PC-9 (cell line): ENCODE results near the gene KCNK10. TPM values are rescaled to one million over a fixed set of nuclear protein-coding genes. Genes with fewer than 3 reads are reported as not detected.

Source experiments
- BruUV-seq: library from RNA; stranded (reverse); fragments of 400-500 nt; replicated peaks from 2 replicates; lab custom pipeline; 2021; lab: Mats Ljungman, UMichigan
- CTCF ChIA-PET: fragments of 300-600 bp; sonication (Branson Sonifier 250); formaldehyde crosslinking; loops from one replicate; lab custom pipeline; 2022; ENCODE audit warnings: antibody characterized with exemption; lab: Charles Lee
- POLR2A ChIA-PET: fragments of 300-600 bp; sonication (Branson Sonifier 250); formaldehyde crosslinking; loops from one replicate; lab custom pipeline; 2022; ENCODE audit warnings: antibody characterized with exemption; ENCODE audit not compliant: unreplicated experiment; lab: Charles Lee
- DNase-seq, 2 experiments: peaks; one replicate each; pipeline versions ENCODE4 v3.0.0 to v3.0.0-alpha.2; 2015 to 2022; ENCODE audit warnings: mixed read lengths in 1 of 2
- H2AFZ ChIP-seq: fragments of 200-600 bp; sonication (generic); 2 replicates; pipeline ENCODE4 v1.8.1; 2017; ENCODE audit warnings: antibody characterized with exemption
- H3F3A ChIP-seq: fragments of 200-600 bp; sonication (generic); 2 replicates; pipeline ENCODE4 v1.8.1; 2017; ENCODE audit warnings: antibody characterized with exemption, mild to moderate bottlenecking, low read depth; ENCODE audit not compliant: insufficient read depth
- H3K27ac ChIP-seq: fragments of 200-600 bp; sonication (generic); 2 replicates; pipeline ENCODE4 v1.6.1; 2016; ENCODE audit warnings: mixed run types
- H3K27me3 ChIP-seq: fragments of 200-600 bp; sonication (generic); 2 replicates; pipeline ENCODE4 v1.6.1; 2016; ENCODE audit warnings: low read depth, mixed run types; ENCODE audit not compliant: insufficient read depth
- H3K36me3 ChIP-seq: fragments of 200-600 bp; sonication (generic); 2 replicates; pipeline ENCODE4 v1.6.1; 2016; ENCODE audit warnings: low read depth, mixed run types
- H3K4me1 ChIP-seq: fragments of 200-600 bp; sonication (generic); replicated peaks from 2 replicates; pipeline ENCODE4 v1.6.1; 2016; ENCODE audit warnings: mixed run types; ENCODE audit not compliant: insufficient read depth
- H3K4me2 ChIP-seq: fragments of 200-600 bp; sonication (generic); 2 replicates; pipeline ENCODE4 v1.6.1; 2017; ENCODE audit warnings: mixed run types
- H3K4me3 ChIP-seq: fragments of 200-600 bp; sonication (generic); 2 replicates; pipeline ENCODE4 v1.6.1; 2016; ENCODE audit warnings: mixed run types
- H3K79me2 ChIP-seq: fragments of 200-600 bp; sonication (generic); 2 replicates; pipeline ENCODE4 v1.6.1; 2017; ENCODE audit warnings: low read depth, mixed run types
- H3K9me2 ChIP-seq: fragments of 200-600 bp; sonication (generic); 2 replicates; pipeline ENCODE4 v1.8.1; 2017; ENCODE audit warnings: mild to moderate bottlenecking; ENCODE audit not compliant: insufficient read depth
- H3K9me3 ChIP-seq: fragments of 200-600 bp; sonication (generic); 2 replicates; pipeline ENCODE4 v1.8.1; 2016; ENCODE audit warnings: low read depth; ENCODE audit not compliant: insufficient read depth
- H4K20me1 ChIP-seq: fragments of 200-600 bp; sonication (generic); 2 replicates; pipeline ENCODE4 v1.8.1; 2017; ENCODE audit not compliant: insufficient read depth
- EZH2 ChIP-seq: fragments of 200-600 bp; sonication (generic); IDR thresholded peaks from 2 replicates; pipeline ENCODE4 v1.8.0; 2017; ENCODE audit warnings: antibody characterized with exemption, low read depth
- intact Hi-C: fragments of 100-400 bp; cut with micrococcal nuclease; formaldehyde crosslinking; loops from one replicate; pipeline ENCODE4 v1.10.0; 2022; ENCODE audit not compliant: unreplicated experiment
- total RNA-seq: library from RNA; stranded (reverse); gene quantifications from 2 replicates; pipeline ENCODE4 v1.2.3, GENCODE V29; 2021
- TF ChIP-seq, protein P1 (sequence below): fragments of 200-600 bp; sonication (generic); conservative IDR thresholded peaks from 2 replicates; pipeline ENCODE4 v1.6.1; 2017; ENCODE audit warnings: mixed run types, antibody characterized with exemption, mild to moderate bottlenecking, moderate library complexity

The KCNK10 gene
- total RNA-seq, 1 experiment from 2014 or later, result not detected

GRCh38 chr14:88296351-88296750, 26.7 kb downstream of the KCNK10 start:
- Histone ChIP-seq H3K9me2 (no peaks in the 10 kb centered on the region), H3K27me3 (peaks cover 31% of the 10 kb centered on the region), H4K20me1 (no peaks in the 10 kb centered on the region), H3K4me2 (no peak overlapping the region), H3F3A (no peaks in the 10 kb centered on the region), H3K4me1 (no peaks in the 10 kb centered on the region), H3K36me3 (no peaks in the 10 kb centered on the region), H3K4me3 (no peak overlapping the region), H3K27ac (no peak overlapping the region), H2AFZ (no peak overlapping the region), H3K79me2 (no peaks in the 10 kb centered on the region), H3K9me3 (no peaks in the 10 kb centered on the region)
- DNase-seq, result no peak
- BruUV-seq, result no TSS peak
- ChIA-PET CTCF (no interaction called here), POLR2A (no interaction called here)
- TF ChIP-seq EZH2, result no peak
- TF ChIP-seq, protein P1, sequence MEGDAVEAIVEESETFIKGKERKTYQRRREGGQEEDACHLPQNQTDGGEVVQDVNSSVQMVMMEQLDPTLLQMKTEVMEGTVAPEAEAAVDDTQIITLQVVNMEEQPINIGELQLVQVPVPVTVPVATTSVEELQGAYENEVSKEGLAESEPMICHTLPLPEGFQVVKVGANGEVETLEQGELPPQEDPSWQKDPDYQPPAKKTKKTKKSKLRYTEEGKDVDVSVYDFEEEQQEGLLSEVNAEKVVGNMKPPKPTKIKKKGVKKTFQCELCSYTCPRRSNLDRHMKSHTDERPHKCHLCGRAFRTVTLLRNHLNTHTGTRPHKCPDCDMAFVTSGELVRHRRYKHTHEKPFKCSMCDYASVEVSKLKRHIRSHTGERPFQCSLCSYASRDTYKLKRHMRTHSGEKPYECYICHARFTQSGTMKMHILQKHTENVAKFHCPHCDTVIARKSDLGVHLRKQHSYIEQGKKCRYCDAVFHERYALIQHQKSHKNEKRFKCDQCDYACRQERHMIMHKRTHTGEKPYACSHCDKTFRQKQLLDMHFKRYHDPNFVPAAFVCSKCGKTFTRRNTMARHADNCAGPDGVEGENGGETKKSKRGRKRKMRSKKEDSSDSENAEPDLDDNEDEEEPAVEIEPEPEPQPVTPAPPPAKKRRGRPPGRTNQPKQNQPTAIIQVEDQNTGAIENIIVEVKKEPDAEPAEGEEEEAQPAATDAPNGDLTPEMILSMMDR, result no peak
- intact Hi-C loops, result no loop called here

DNA sequence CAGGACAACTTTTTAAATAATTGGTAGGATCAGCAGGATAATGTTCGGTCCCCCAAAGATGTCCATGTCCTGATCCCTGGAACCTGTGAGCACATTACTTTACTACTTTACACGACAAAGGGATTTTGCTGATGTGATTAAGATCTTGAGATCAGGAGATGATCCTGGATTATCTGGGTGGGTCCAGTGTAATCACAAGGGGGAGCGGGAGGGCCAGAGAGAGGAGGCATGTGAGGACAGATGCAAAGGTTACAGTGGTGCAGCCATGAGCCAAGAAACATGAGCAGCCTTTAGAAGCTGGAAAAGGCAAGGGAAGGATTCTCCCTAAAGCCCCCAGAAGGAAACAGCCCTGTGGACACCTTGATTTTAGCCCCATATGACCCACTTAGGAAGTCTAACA, 33.1 kb downstream of the KCNK10 start:
- Histone ChIP-seq H3K9me3 (no peaks in the 10 kb centered on the region), H3K4me3 (no peak overlapping the region), H3K27me3 (peaks cover 8% of the 10 kb centered on the region; the same call in 1 of the 2 replicates), H3K4me1 (no peaks in the 10 kb centered on the region), H2AFZ (no peak overlapping the region), H3K9me2 (no peaks in the 10 kb centered on the region), H3K4me2 (no peak overlapping the region), H3K36me3 (no peaks in the 10 kb centered on the region), H4K20me1 (no peaks in the 10 kb centered on the region), H3F3A (no peaks in the 10 kb centered on the region), H3K27ac (no peak overlapping the region), H3K79me2 (no peaks in the 10 kb centered on the region)
- intact Hi-C loops, result no loop called here
- ChIA-PET CTCF (no interaction called here), POLR2A (no interaction called here)
- no TSS peak for BruUV-seq
- no peak for TF ChIP-seq EZH2
- TF ChIP-seq, protein P1, result no peak
- DNase-seq, result no peak

GRCh38 chr14:88289234-88289633, 33.8 kb downstream of the KCNK10 start:
- H3K4me2 ChIP-seq, result no peak overlapping the region
- DNase-seq, result no peak
- H2AFZ ChIP-seq, result no peak overlapping the region
- no peaks in the 10 kb centered on the region for H3K9me2 ChIP-seq
- TF ChIP-seq EZH2, result no peak
- TF ChIP-seq, protein P1, result no peak
- H3K4me3 ChIP-seq, result no peak overlapping the region
- POLR2A ChIA-PET, result no interaction called here
- no peak overlapping the region for H3K27ac ChIP-seq
- CTCF ChIA-PET, result no interaction called here
- intact Hi-C loops, result no loop called here
- H3K4me1 ChIP-seq, result no peaks in the 10 kb centered on the region
- no peaks in the 10 kb centered on the region for H3K36me3 ChIP-seq
- H3K79me2 ChIP-seq, result no peaks in the 10 kb centered on the region
- BruUV-seq, result no TSS peak
- peaks cover 4% of the 10 kb centered on the region; the same call in 1 of the 2 replicates for H3K27me3 ChIP-seq
- no peaks in the 10 kb centered on the region for H3F3A ChIP-seq
- no peaks in the 10 kb centered on the region for H3K9me3 ChIP-seq
- no peaks in the 10 kb centered on the region for H4K20me1 ChIP-seq
